HG03066 (cell line): Measurements from ENCODE around the gene EFCAB10.
A peak's percentile ranks its signal among the peaks of the same experiment; 100 is the strongest.

Source experiments
- ATAC-seq: cut with Tn5 transposase; IDR thresholded peaks from one replicate; pipeline ENCODE4 v1.9.1; 2021; ENCODE audit warnings: low read depth; ENCODE audit not compliant: unreplicated experiment

Gene EFCAB10

GRCh38 chr7:105581066-105581811 lies at the start of gene EFCAB10:
Gene EFCAB10 (minus strand): TSS chr7:105581493. CDS start chr7:105581463, 30 bp downstream.
- peak; percentile 79 for ATAC-seq

- ATAC-seq, result no peak
These were observed 44.7 kb upstream of the EFCAB10 start for GRCh38 chr7:105625986-105626385.

GRCh38 chr7:105623906-105624305 lies 42.6 kb upstream of the EFCAB10 start:
- ATAC-seq, result no peak

GRCh38 chr7:105623378-105623777 lies 42.1 kb upstream of the EFCAB10 start:
- ATAC-seq, result no peak

- ATAC-seq, result no peak
These were observed 40.9 kb upstream of the EFCAB10 start for GRCh38 chr7:105622106-105622731.

- no peak for ATAC-seq
These were observed 40.3 kb upstream of the EFCAB10 start for GRCh38 chr7:105621617-105622016.

- ATAC-seq, result no peak
These were observed 39.9 kb upstream of the EFCAB10 start for GRCh38 chr7:105621176-105621575.

- no peak for ATAC-seq
These were observed 38.3 kb upstream of the EFCAB10 start for GRCh38 chr7:105619590-105619989.

GRCh38 chr7:105618016-105618296 lies 36.7 kb upstream of the EFCAB10 start:
- ATAC-seq, result no peak

- ATAC-seq, result no peak
These were observed 36.2 kb upstream of the EFCAB10 start for GRCh38 chr7:105617280-105618015.

GRCh38 chr7:105614341-105614840 lies 33.1 kb upstream of the EFCAB10 start:
- no peak for ATAC-seq

GRCh38 chr7:105613611-105614330 lies 32.5 kb upstream of the EFCAB10 start:
- ATAC-seq, result no peak

GRCh38 chr7:105612806-105613205 lies 31.5 kb upstream of the EFCAB10 start:
- ATAC-seq, result no peak

- ATAC-seq, result no peak
These were observed 30.8 kb upstream of the EFCAB10 start for GRCh38 chr7:105611856-105612775.

- ATAC-seq, result no peak
These were observed 29.1 kb upstream of the EFCAB10 start for GRCh38 chr7:105610165-105610930.

GRCh38 chr7:105602325-105603305 lies 21.3 kb upstream of the EFCAB10 start:
- ATAC-seq, result no peak

GRCh38 chr7:105600720-105601550 lies 19.6 kb upstream of the EFCAB10 start:
- no peak for ATAC-seq
